Measurements from ENCODE around the gene FSD2.

- TF ChIP-seq CTCF (conservative IDR thresholded peaks at IDR 0.05; ENCODE audit: low read depth, low read length): no peak
- no peak for TF ChIP-seq EZH2 (IDR thresholded peaks at IDR 0.05; ENCODE audit: borderline replicate concordance, low read depth, low read length, poor library complexity, severe bottlenecking)
These were observed 4.4 kb upstream of the FSD2 start for GRCh38 chr15:82810061-82810889.
